ENCODE results near the gene PKNOX2.

- TF ChIP-seq CTCF (conservative IDR thresholded peaks at IDR 0.05 in 1 of 2, IDR thresholded peaks at IDR 0.05 in 1 of 2; ENCODE audit: extremely low read depth in 1 of 2, insufficient read depth in 1 of 2, low read depth in 1 of 2, low read length in 2 of 2) (no peak), EZH2 (IDR thresholded peaks at IDR 0.05; ENCODE audit: borderline replicate concordance, low read length) (no peak)
Observed at GRCh38 chr11:125117429-125117828, 47.1 kb upstream of the PKNOX2 start.
